ENCODE measurements around the gene TBC1D10A.

The TBC1D10A gene

GRCh38 chr22:30356449-30357235 is 29.9 kb upstream of the TBC1D10A start, which contains the start of the genes CCDC157 and SF3A1:
Gene CCDC157 (plus strand): TSS chr22:30357007. CDS start chr22:30366001, 8,994 bp downstream.
Gene SF3A1 (minus strand): TSS chr22:30356894. CDS start chr22:30356792, 102 bp downstream.
- TF ChIP-seq CTCF (IDR thresholded peaks at IDR 0.05) = no peak

- no peak for TF ChIP-seq CTCF (IDR thresholded peaks at IDR 0.05)
Observed at GRCh38 chr22:30354644-30355043, 27.9 kb upstream of the TBC1D10A start.

GRCh38 chr22:30351226-30351625 is 24.5 kb upstream of the TBC1D10A start:
- TF ChIP-seq CTCF (IDR thresholded peaks at IDR 0.05) = no peak

GRCh38 chr22:30348809-30349208 is 22.1 kb upstream of the TBC1D10A start:
- no peak for TF ChIP-seq CTCF (IDR thresholded peaks at IDR 0.05)

GRCh38 chr22:30348404-30348803 is 21.7 kb upstream of the TBC1D10A start:
- no peak for TF ChIP-seq CTCF (IDR thresholded peaks at IDR 0.05)

- no peak for TF ChIP-seq CTCF (IDR thresholded peaks at IDR 0.05)
Observed at GRCh38 chr22:30347255-30347892, 20.6 kb upstream of the TBC1D10A start.

- no peak for TF ChIP-seq CTCF (IDR thresholded peaks at IDR 0.05)
Observed at GRCh38 chr22:30344447-30345200, 17.9 kb upstream of the TBC1D10A start.

Measured in LNCAP (cell line).